Retina (tissue), 1 donor: Measurements from ENCODE around the gene NFKBIE.

Experiments
- DNase-seq: peaks from one replicate; pipeline ENCODE4 v3.0.0-alpha.2; 2016

Gene NFKBIE

GRCh38 chr6:44297063-44298038, 32.0 kb upstream of the NFKBIE start:
- peak; percentile 89 for DNase-seq

- DNase-seq: no peak
These were observed 29.8 kb upstream of the NFKBIE start for GRCh38 chr6:44294832-44295791.

GRCh38 chr6:44292661-44293365, 27.5 kb upstream of the NFKBIE start:
- no peak for DNase-seq

- DNase-seq: no peak
These were observed 26.5 kb upstream of the NFKBIE start for GRCh38 chr6:44291841-44292240.

- no peak for DNase-seq
These were observed 24.4 kb upstream of the NFKBIE start for GRCh38 chr6:44289726-44290260.

- DNase-seq: no peak
These were observed 21.4 kb upstream of the NFKBIE start for GRCh38 chr6:44286747-44287146.

GRCh38 chr6:44286285-44286565, 20.9 kb upstream of the NFKBIE start:
- no peak for DNase-seq

- DNase-seq: no peak
These were observed 20.4 kb upstream of the NFKBIE start for GRCh38 chr6:44285552-44286284.

GRCh38 chr6:44284867-44285266, 19.5 kb upstream of the NFKBIE start:
- no peak for DNase-seq

GRCh38 chr6:44284121-44284520, 18.8 kb upstream of the NFKBIE start:
- DNase-seq: no peak

GRCh38 chr6:44278774-44279697, 13.7 kb upstream of the NFKBIE start:
- no peak for DNase-seq

GRCh38 chr6:44278315-44278714, 13.0 kb upstream of the NFKBIE start:
- DNase-seq: no peak

- DNase-seq: no peak
These were observed 12.4 kb upstream of the NFKBIE start for GRCh38 chr6:44277763-44278162.

GRCh38 chr6:44276667-44277640, 11.6 kb upstream of the NFKBIE start:
- DNase-seq: no peak

GRCh38 chr6:44275749-44276648, 10.6 kb upstream of the NFKBIE start:
- peak; percentile 72 for DNase-seq

GRCh38 chr6:44275271-44275748, 10.0 kb upstream of the NFKBIE start:
- no peak for DNase-seq

- DNase-seq: no peak
These were observed 8.3 kb upstream of the NFKBIE start for GRCh38 chr6:44273617-44274016.

- no peak for DNase-seq
These were observed 7.7 kb upstream of the NFKBIE start for GRCh38 chr6:44272999-44273566.
